ENCODE data around the gene PPM1D.
A peak's percentile ranks its signal among the peaks of the same experiment; 100 is the strongest.

The PPM1D gene

GRCh38 chr17:60641810-60642220 is 41.8 kb downstream of the PPM1D start:
- Histone ChIP-seq H2AFZ (ENCODE audit: low read depth, low read length, severe bottlenecking) (no peak overlapping the region), H4K20me1 (ENCODE audit: low read depth, low read length) (no peaks in the 10 kb centered on the region), H3K9me3 (ENCODE audit: insufficient read depth, low read length) (no peaks in the 10 kb centered on the region), H3F3A (ENCODE audit: insufficient read depth) (peaks cover 10% of the 10 kb centered on the region; the same call in 1 of the 2 replicates), H3K36me3 (ENCODE audit: low read length) (no peaks in the 10 kb centered on the region), H3K27ac (ENCODE audit: low read depth, low read length) (no peak overlapping the region), H3K9ac (ENCODE audit: low read length) (no peak overlapping the region), H3K9me2 (replicated peaks; ENCODE audit: insufficient read depth, low read length) (no peaks in the 10 kb centered on the region), H3K27me3 (ENCODE audit: low read length) (no peaks in the 10 kb centered on the region), H3K4me2 (ENCODE audit: low read depth, low read length, poor library complexity, severe bottlenecking) (no peak overlapping the region), H3K4me3 (ENCODE audit: insufficient read depth, low read length, poor library complexity, severe bottlenecking) (no peak overlapping the region), H3K79me2 (ENCODE audit: insufficient read depth, low read length) (peaks cover 16% of the 10 kb centered on the region; the same call in 1 of the 2 replicates)
- TF ChIP-seq EZH2phosphoT487 (conservative IDR thresholded peaks at IDR 0.05; ENCODE audit: low read length) (no peak), CTCF (IDR thresholded peaks at IDR 0.05; ENCODE audit: insufficient read depth, low read length, poor library complexity, severe bottlenecking) (peak; percentile 33)

GRCh38 chr17:60645918-60646523 is 46.0 kb downstream of the PPM1D start:
- H3K9ac ChIP-seq (ENCODE audit: low read length): no peak overlapping the region
- no peak overlapping the region for H3K27ac ChIP-seq (ENCODE audit: low read depth, low read length)
- no peak overlapping the region for H2AFZ ChIP-seq (ENCODE audit: low read depth, low read length, severe bottlenecking)
- no peak overlapping the region for H3K4me2 ChIP-seq (ENCODE audit: low read depth, low read length, poor library complexity, severe bottlenecking)
- H3K9me2 ChIP-seq (replicated peaks; ENCODE audit: insufficient read depth, low read length): no peaks in the 10 kb centered on the region
- no peaks in the 10 kb centered on the region; the same call in 1 of the 2 replicates for H4K20me1 ChIP-seq (ENCODE audit: low read depth, low read length)
- H3K9me3 ChIP-seq (ENCODE audit: insufficient read depth, low read length): no peaks in the 10 kb centered on the region
- peaks cover 4% of the 10 kb centered on the region; the same call in 1 of the 2 replicates for H3K36me3 ChIP-seq (ENCODE audit: low read length)
- TF ChIP-seq EZH2phosphoT487 (conservative IDR thresholded peaks at IDR 0.05; ENCODE audit: low read length): no peak
- TF ChIP-seq CTCF (IDR thresholded peaks at IDR 0.05; ENCODE audit: insufficient read depth, low read length, poor library complexity, severe bottlenecking): no peak
- no peaks in the 10 kb centered on the region for H3K27me3 ChIP-seq (ENCODE audit: low read length)
- no peak overlapping the region for H3K4me3 ChIP-seq (ENCODE audit: insufficient read depth, low read length, poor library complexity, severe bottlenecking)
- no peaks in the 10 kb centered on the region for H3F3A ChIP-seq (ENCODE audit: insufficient read depth)
- H3K79me2 ChIP-seq (ENCODE audit: insufficient read depth, low read length): peaks cover 14% of the 10 kb centered on the region; the same call in 1 of the 2 replicates

- no peak for TF ChIP-seq EZH2phosphoT487 (conservative IDR thresholded peaks at IDR 0.05; ENCODE audit: low read length)
- no peak for TF ChIP-seq CTCF (IDR thresholded peaks at IDR 0.05; ENCODE audit: insufficient read depth, low read length, poor library complexity, severe bottlenecking)
- no peak overlapping the region for H2AFZ ChIP-seq (ENCODE audit: low read depth, low read length, severe bottlenecking)
- peaks cover 4% of the 10 kb centered on the region; the same call in 1 of the 2 replicates for H3K36me3 ChIP-seq (ENCODE audit: low read length)
- no peaks in the 10 kb centered on the region for H3K9me2 ChIP-seq (replicated peaks; ENCODE audit: insufficient read depth, low read length)
- H3F3A ChIP-seq (ENCODE audit: insufficient read depth): peaks cover 1% of the 10 kb centered on the region; the same call in 1 of the 2 replicates
- no peaks in the 10 kb centered on the region; the same call in 1 of the 2 replicates for H4K20me1 ChIP-seq (ENCODE audit: low read depth, low read length)
- H3K9me3 ChIP-seq (ENCODE audit: insufficient read depth, low read length): no peaks in the 10 kb centered on the region
- no peak overlapping the region for H3K27ac ChIP-seq (ENCODE audit: low read depth, low read length)
- no peak overlapping the region for H3K4me2 ChIP-seq (ENCODE audit: low read depth, low read length, poor library complexity, severe bottlenecking)
- no peak overlapping the region for H3K9ac ChIP-seq (ENCODE audit: low read length)
- no peak overlapping the region for H3K4me3 ChIP-seq (ENCODE audit: insufficient read depth, low read length, poor library complexity, severe bottlenecking)
- H3K79me2 ChIP-seq (ENCODE audit: insufficient read depth, low read length): peaks cover 14% of the 10 kb centered on the region; the same call in 1 of the 2 replicates
- H3K27me3 ChIP-seq (ENCODE audit: low read length): no peaks in the 10 kb centered on the region
Measured at GRCh38 chr17:60646701-60647100, 46.7 kb downstream of the PPM1D start.
